ENCODE results near the gene TRRAP. TPM values are rescaled to one million over a fixed set of nuclear protein-coding genes. Genes with fewer than 3 reads are reported as not detected.
"Not testable (repeated sequence)": the region's sequence is repeated elsewhere in the genome, so short reads cannot be mapped to it uniquely, and the experiment has no call there.

Gene TRRAP
- total RNA-seq, 1 donor = 38.8 TPM

GRCh38 chr7:99040104-99040958 is 162.0 kb downstream of the TRRAP start:
- DNase-seq (ENCODE audit: low read depth in 2 of 3, low spot score in 2 of 3) = peak; percentile 34 to 84 (median 62)

- DNase-seq (ENCODE audit: low read depth in 2 of 3, low spot score in 2 of 3) = no peak
Observed at GRCh38 chr7:99041526-99041925, 163.2 kb downstream of the TRRAP start.

GRCh38 chr7:99042957-99043356 is 164.6 kb downstream of the TRRAP start:
- DNase-seq (ENCODE audit: low read depth in 2 of 3, low spot score in 2 of 3) = no peak

GRCh38 chr7:99044858-99045257 is 166.5 kb downstream of the TRRAP start:
- not testable (repeated sequence) for DNase-seq (ENCODE audit: low read depth in 2 of 3, low spot score in 2 of 3)

GRCh38 chr7:99046262-99046661 is 167.9 kb downstream of the TRRAP start:
- not testable (repeated sequence) for DNase-seq (ENCODE audit: low read depth in 2 of 3, low spot score in 2 of 3)

- no peak for DNase-seq (ENCODE audit: low read depth in 2 of 3, low spot score in 2 of 3)
Observed at GRCh38 chr7:99046722-99047121, 168.4 kb downstream of the TRRAP start.

GRCh38 chr7:99047526-99048077 is 169.3 kb downstream of the TRRAP start:
- DNase-seq (ENCODE audit: low read depth in 2 of 3, low spot score in 2 of 3) = no peak

GRCh38 chr7:99050971-99051370 is 172.6 kb downstream of the TRRAP start:
- no peak for DNase-seq (ENCODE audit: low read depth in 2 of 3, low spot score in 2 of 3)

GRCh38 chr7:99054781-99055180 is 176.4 kb downstream of the TRRAP start:
- DNase-seq (ENCODE audit: low read depth in 2 of 3, low spot score in 2 of 3) = no peak

- DNase-seq (ENCODE audit: low read depth in 2 of 3, low spot score in 2 of 3) = peak in 1 of 3 donors; percentile 41
Observed at GRCh38 chr7:99061001-99061776, 182.9 kb downstream of the TRRAP start.

Small RNA genes lying within 50 kb of the gene (small RNA-seq; reads per million reads assigned to genes)
- 158 reads per million, percentile 98 among the genes with 10 or more reads in this experiment for gene MIR3609

Other genes with a start within 250 kb of the TRRAP start
- gene TMEM130, start 8.5 kb upstream of the TRRAP start, total RNA-seq = 0.81 TPM